Heart left ventricle (tissue), 13 donors: Measurements from ENCODE around the gene ABCB4.

Source experiments
- POLR2A ChIP-seq, 2 donors: fragments of 450-650 bp; IDR thresholded peaks; one replicate each; pipeline ENCODE4 v1.6.1; 2017; ENCODE audit warnings: antibody characterized with exemption in 2 of 2, mild to moderate bottlenecking in 2 of 2, moderate library complexity in 2 of 2
- TF ChIP-seq, protein P1 (sequence below), 12 donors: fragments of 200-600 bp; sonication (generic) in 4 of 12; IDR thresholded peaks; one replicate each; pipeline versions ENCODE4 v1.5.0 to v1.8.0; 2018 to 2022; ENCODE audit warnings: antibody characterized with exemption in 12 of 12, mild to moderate bottlenecking in 5 of 12
- donor health status: ischemic (EF 13 %, LVEDD 7.1; RV severe dilation, severe dysfunction).
- donor health status: DM: no; HTN: yes; CAD: no.
- donor health status: DM: no; HTN: no; CAD: no.
- donor health status: ischemic (EF 25% LVEDD 6.9; RV normal size, moderate dysfunction).
- donor health status: ischemic (EF 25% LVEDD 5.7; RV mildly dilated, moderate dysfunction).
- donor health status: ischemic (EF 35%, LVEDD 5.7; RV mildly dilated, moderate dysfunction).
- donor health status: nonischemic (EF 11% LVEDD 7.7; RV severe dilation, severe dysfunction).
- donor health status: DM: yes; HTN: yes; CAD: no.
- donor health status: PGD.
- donor health status: ischemic (EF 29% LVEDD 5.4; RV normal size, mild dysfunction).
- donor health status: nonischemic (EF 23%, LVEDD 6.1; RV moderate dilation, normal function).

GRCh38 chr7:87497482-87497881 lies 22.0 kb upstream of the ABCB4 start:
- TF ChIP-seq, protein P1, sequence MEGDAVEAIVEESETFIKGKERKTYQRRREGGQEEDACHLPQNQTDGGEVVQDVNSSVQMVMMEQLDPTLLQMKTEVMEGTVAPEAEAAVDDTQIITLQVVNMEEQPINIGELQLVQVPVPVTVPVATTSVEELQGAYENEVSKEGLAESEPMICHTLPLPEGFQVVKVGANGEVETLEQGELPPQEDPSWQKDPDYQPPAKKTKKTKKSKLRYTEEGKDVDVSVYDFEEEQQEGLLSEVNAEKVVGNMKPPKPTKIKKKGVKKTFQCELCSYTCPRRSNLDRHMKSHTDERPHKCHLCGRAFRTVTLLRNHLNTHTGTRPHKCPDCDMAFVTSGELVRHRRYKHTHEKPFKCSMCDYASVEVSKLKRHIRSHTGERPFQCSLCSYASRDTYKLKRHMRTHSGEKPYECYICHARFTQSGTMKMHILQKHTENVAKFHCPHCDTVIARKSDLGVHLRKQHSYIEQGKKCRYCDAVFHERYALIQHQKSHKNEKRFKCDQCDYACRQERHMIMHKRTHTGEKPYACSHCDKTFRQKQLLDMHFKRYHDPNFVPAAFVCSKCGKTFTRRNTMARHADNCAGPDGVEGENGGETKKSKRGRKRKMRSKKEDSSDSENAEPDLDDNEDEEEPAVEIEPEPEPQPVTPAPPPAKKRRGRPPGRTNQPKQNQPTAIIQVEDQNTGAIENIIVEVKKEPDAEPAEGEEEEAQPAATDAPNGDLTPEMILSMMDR (IDR thresholded peaks at IDR 0.05) = no peak
- no peak for TF ChIP-seq POLR2A (IDR thresholded peaks at IDR 0.05)
